GM20000 (cell line): ENCODE measurements around the gene LRP1.

Source experiments
- DNase-seq: peaks from one replicate; pipeline ENCODE4 v3.0.0; 2012; ENCODE audit warnings: low spot score
- CTCF ChIP-seq: IDR thresholded peaks from 2 replicates; pipeline ENCODE4 v1.5.1; 2012; ENCODE audit warnings: mild to moderate bottlenecking, control low read depth; ENCODE audit errors: extremely low read depth, missing control alignments

Gene LRP1

GRCh38 chr12:57227315-57228115 lies 99.2 kb downstream of the LRP1 start:
- no peak for TF ChIP-seq CTCF
- DNase-seq: no peak

GRCh38 chr12:57229046-57229633 lies 100.9 kb downstream of the LRP1 start:
- DNase-seq: no peak
- TF ChIP-seq CTCF: no peak

GRCh38 chr12:57229634-57230380 lies 101.5 kb downstream of the LRP1 start, which contains the start of gene SHMT2:
Gene SHMT2, plus strand, starts transcription at chr12:57229711. Its CDS starts 68 bp downstream, at chr12:57229779.
- no peak for TF ChIP-seq CTCF
- DNase-seq: peak; percentile 97

GRCh38 chr12:57230381-57231155 lies 102.3 kb downstream of the LRP1 start:
- TF ChIP-seq CTCF: no peak
- DNase-seq: no peak

GRCh38 chr12:57231276-57232021 lies 103.2 kb downstream of the LRP1 start:
- DNase-seq: no peak
- TF ChIP-seq CTCF: no peak

GRCh38 chr12:57232156-57232756 lies 104.0 kb downstream of the LRP1 start:
- no peak for DNase-seq
- no peak for TF ChIP-seq CTCF
